IPS-18a (cell line): ENCODE data around the gene STK11.

Experiments
- H3K27ac ChIP-seq: one replicate; pipeline ENCODE4 v1.5.1; 2013; ENCODE audit warnings: low read length
- H3K27me3 ChIP-seq: one replicate; pipeline ENCODE4 v1.6.1; 2013; ENCODE audit warnings: mild to moderate bottlenecking, low read length; ENCODE audit not compliant: control insufficient read depth, insufficient read depth
- H3K36me3 ChIP-seq: one replicate; pipeline ENCODE4 v1.6.1; 2013; ENCODE audit warnings: low read depth, low read length; ENCODE audit not compliant: control insufficient read depth
- H3K4me1 ChIP-seq: one replicate; pipeline ENCODE4 v1.6.1; 2013; ENCODE audit warnings: low read depth, low read length; ENCODE audit not compliant: control insufficient read depth
- H3K4me3 ChIP-seq: one replicate; pipeline ENCODE4 v1.5.1; 2013; ENCODE audit warnings: low read length
- H3K9ac ChIP-seq: one replicate; pipeline ENCODE4 v1.6.1; 2013; ENCODE audit warnings: mild to moderate bottlenecking, low read length, moderate library complexity
- H3K9me3 ChIP-seq: one replicate; pipeline ENCODE4 v1.6.1; 2013; ENCODE audit warnings: low read depth, low read length; ENCODE audit not compliant: control insufficient read depth

The STK11 gene

DNA sequence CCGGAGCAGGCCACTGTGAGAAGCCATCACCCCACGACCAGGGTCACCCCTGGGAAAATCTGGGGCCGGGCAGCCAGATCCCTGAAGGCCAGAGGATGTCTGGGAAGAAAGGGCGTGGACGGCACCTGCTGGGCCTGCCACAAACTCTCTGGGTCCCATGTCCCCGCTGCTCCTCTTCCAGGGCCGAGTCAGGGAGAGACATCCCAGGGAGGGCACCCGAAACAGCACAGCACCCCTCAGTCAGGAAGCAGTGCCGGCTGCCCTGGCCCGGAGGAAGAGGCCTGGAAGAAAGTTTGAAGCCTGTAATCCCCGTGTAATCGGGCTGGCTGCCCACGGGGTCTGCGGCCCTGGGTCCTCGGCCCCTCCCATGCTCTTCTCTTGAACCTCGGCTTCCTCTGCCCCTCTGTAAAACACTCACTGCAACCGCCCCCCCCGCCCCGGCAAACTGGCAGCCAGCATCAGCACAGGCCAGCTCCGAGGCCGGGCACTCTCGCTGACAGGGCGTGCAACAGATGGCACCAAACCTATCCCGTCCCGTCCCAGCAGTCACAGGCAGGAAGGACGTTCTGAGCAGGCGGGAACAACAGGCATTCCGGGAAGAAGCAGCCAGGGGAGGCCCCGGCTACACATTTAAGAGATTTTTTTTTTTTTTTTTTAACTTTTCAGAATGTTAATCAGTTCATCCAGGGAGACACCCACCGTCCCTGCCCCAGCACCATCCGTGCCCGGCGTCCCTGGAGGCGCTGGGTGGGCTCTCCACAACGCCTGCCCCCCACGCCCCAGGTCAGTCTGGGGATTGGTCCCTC lies 33.0 kb upstream of the STK11 start:
- no peaks in the 10 kb centered on the region for H3K36me3 ChIP-seq
- H3K9me3 ChIP-seq = no peaks in the 10 kb centered on the region
- H3K4me1 ChIP-seq = no peaks in the 10 kb centered on the region
- H3K4me3 ChIP-seq = peak overlapping the region; percentile 88
- peak overlapping the region; percentile 55 for H3K9ac ChIP-seq
- no peaks in the 10 kb centered on the region for H3K27me3 ChIP-seq
- H3K27ac ChIP-seq = no peak overlapping the region

DNA sequence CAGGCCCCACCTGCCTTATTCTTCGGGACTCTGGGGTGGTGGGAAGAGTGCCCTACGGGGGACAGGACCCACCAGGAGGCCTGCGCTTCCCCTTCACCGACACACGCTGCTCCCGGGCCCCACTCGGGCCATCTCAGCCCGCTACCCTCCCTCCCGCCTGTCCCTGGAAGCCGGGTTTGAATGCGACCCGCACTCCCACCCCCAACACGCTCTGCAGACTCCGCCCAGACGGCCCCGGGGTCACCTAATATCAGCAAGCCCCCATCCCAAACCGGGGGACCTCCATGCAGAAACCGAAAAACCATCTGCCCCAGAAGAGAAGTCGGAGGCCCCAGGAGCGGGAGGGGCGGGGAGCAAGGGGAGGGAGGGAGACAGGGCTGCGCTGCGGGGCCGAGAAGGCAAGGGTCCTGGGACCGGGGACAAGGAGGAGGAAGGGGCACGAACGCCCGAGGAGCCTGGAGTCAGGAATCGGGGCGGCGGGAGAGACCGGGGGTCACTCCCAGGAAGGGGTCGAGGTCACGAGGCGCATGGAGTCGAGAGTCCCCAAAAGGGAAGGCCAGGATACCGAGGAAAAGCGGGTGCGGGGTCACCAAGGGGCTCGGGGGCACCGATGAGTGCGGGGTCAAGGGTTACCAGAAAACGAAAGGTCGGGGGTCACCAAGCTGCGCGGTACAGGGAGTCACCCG lies 32.3 kb upstream of the STK11 start:
- H3K36me3 ChIP-seq = no peaks in the 10 kb centered on the region
- H3K9ac ChIP-seq = peak overlapping the region; percentile 55
- no peak overlapping the region for H3K27ac ChIP-seq
- H3K9me3 ChIP-seq = no peaks in the 10 kb centered on the region
- H3K27me3 ChIP-seq = no peaks in the 10 kb centered on the region
- no peaks in the 10 kb centered on the region for H3K4me1 ChIP-seq
- peak overlapping the region; percentile 88 for H3K4me3 ChIP-seq

DNA sequence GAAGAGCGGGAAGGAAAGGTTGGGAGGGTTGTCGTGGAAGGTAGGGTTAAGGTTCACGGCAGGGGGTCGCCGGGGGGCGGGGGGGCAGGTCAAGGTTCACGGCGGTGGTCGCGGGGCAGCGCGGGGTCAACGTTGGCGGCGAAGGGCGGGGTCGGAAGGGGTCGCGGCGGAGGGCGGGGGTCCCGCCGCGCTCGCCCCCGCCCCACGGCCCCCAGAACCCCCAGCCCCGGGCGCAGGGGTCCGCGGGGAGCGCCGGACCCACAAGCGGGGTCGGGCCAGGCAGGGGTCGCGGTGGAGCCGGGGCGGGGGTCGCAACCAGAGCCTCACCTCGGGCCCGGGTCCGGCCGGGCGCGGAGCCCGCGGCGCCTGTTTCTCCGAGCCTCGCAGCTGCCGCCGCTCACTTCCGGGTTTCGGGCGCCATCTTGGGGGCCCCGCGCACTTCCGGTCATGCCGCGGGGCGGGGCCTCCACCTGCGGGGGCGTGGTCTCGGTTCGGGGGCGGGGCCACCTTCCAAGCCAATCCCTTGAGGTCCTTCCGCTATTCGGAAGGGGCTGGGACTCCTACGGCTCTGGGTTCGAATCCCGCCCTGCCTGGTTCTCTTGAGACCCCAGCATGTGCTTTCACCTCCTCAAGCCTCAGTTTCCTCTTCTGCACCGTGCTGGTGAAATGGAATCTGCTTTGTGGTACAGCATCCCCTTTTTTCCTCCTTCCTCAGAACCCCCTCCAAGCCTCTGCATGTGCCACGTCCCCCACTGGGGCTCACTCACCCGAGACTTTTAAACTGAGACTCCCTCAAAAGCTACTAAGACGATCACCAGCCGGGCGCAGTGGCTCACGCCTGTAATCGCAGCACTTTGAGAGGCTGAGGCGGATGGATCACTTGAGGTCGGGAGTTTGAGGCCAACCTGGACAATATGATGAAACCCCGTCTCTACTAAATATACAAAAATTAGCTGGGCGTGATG lies 31.5 kb upstream of the STK11 start, which contains the start of gene SBNO2:
Gene SBNO2, minus strand, starts transcription at position 424 of the 965 bp plus-strand sequence. CDS start 19,992 bp downstream, outside the sequence.
- Histone ChIP-seq H3K27ac (no peak within 1 kb of the TSS), H3K4me1 (no peaks in the 10 kb centered on the region)

DNA sequence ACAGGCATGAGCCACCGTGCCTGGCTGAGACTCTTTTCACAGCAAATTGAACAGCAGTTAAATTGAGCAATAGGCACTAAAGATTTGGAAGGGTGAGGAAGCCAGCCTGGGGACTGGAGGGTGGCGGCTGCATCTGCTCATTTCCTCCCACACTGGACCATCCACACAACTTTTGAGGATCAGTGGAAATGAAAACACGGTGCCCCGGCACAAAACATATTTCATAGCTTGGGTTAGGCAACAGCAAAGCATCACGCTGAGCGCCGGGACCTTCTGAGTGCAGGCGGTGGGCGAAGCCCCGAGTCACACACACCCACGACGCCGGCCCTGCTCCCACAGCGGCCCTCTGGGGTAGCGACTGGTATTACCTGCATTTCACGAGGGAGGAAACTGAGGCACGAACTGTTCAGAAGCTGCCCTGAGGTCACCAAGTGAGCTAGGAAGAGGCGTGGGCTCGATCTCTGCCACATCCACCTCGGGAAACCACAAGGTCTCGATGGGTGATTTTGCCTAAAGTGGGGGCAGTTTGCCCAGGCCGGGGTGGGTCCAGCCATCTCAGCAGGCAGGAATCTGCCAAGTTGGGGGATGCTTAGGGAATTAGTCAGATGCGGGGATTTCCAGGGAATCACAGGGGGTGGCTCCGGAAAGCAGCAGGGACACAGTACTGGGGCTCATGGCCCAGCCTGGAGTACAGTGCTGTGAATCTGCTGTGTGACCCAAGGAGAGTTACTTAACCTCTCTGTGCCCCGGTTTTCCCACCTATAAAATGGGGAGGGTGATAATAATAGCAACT lies 28.1 kb upstream of the STK11 start:
- Histone ChIP-seq H3K4me1 (no peaks in the 10 kb centered on the region), H3K9ac (peak overlapping the region; percentile 12), H3K4me3 (no peak overlapping the region), H3K27ac (no peak overlapping the region), H3K27me3 (no peaks in the 10 kb centered on the region), H3K9me3 (no peaks in the 10 kb centered on the region), H3K36me3 (no peaks in the 10 kb centered on the region)

More for the DNA sequence above, 31.5 kb upstream of the STK11 start, which contains the start of gene SBNO2:
- H3K4me3 ChIP-seq = peak within 1 kb of the TSS; percentile 88
- peak within 1 kb of the TSS; percentile 55 for H3K9ac ChIP-seq
- no peaks in the 10 kb centered on the region for H3K36me3 ChIP-seq
- no peaks in the 10 kb centered on the region for H3K9me3 ChIP-seq
- H3K27me3 ChIP-seq = no peaks in the 10 kb centered on the region

DNA sequence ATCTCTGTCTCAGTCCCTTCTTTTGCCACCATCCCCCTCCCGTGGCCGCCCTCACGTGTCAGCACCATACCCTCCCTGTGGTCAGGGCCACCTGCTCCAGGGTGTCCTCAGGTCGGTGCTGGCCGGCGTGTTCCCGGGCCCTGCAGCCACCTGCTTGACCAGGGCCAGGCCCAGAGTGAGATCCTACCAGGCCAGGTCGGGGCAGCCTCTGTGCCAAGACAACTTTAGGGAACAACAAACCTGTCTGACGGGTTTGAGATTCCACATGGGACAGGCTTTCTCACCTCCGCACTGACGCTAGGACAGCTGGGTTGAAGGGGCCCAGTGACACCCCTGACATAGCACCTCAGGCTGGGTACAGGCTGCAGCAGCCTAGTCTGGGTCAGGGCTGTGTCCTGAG lies 24.0 kb upstream of the STK11 start:
- Histone ChIP-seq H3K9me3 (no peaks in the 10 kb centered on the region), H3K36me3 (no peaks in the 10 kb centered on the region), H3K27me3 (no peaks in the 10 kb centered on the region), H3K4me1 (no peaks in the 10 kb centered on the region), H3K9ac (no peak overlapping the region), H3K27ac (no peak overlapping the region), H3K4me3 (no peak overlapping the region)

DNA sequence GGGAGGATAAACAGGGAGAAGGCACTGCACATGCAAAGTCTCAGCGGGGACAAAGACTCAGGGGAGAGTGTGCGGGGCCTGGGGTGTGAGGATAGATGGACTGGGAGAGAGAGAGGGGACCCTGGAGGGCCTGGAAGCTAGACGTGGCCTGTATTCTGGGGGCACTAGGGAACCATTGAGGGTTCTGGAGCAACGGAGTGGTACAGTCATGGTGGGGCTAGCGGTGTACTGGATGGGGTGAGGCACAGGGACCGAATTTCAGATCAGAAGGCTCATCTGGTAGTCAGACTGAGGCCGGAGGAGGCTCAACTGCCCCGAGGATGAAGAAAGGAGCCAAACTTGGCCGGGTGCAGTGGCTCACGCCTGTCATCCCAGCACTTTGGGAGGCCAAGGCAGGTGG lies 23.5 kb upstream of the STK11 start:
- Histone ChIP-seq H3K27ac (no peak overlapping the region), H3K27me3 (no peaks in the 10 kb centered on the region), H3K4me3 (no peak overlapping the region), H3K9me3 (no peaks in the 10 kb centered on the region), H3K9ac (no peak overlapping the region), H3K4me1 (no peaks in the 10 kb centered on the region), H3K36me3 (no peaks in the 10 kb centered on the region)

DNA sequence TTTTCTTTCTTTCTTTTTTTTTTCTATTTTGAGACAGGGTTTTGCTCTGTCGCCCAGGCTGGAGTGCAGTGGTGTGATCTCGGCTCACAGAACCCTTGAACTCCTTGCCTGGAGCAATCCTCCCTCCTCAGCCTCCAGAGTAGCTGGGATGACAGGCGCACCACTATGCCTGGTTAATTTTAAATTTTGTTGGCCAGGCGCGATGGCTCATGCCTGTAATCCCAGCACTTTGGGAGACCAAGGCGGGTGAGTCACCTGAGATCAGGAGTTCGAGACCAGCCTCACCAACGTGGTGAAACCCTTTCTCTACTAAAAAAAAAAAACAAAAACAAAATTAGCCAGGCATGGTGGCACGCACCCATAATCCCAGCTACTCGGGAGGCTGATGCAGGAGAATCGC lies 22.9 kb upstream of the STK11 start:
- no peaks in the 10 kb centered on the region for H3K4me1 ChIP-seq
- H3K4me3 ChIP-seq = no peak overlapping the region
- H3K9ac ChIP-seq = no peak overlapping the region
- H3K36me3 ChIP-seq = no peaks in the 10 kb centered on the region
- no peak overlapping the region for H3K27ac ChIP-seq
- no peaks in the 10 kb centered on the region for H3K27me3 ChIP-seq
- H3K9me3 ChIP-seq = no peaks in the 10 kb centered on the region

DNA sequence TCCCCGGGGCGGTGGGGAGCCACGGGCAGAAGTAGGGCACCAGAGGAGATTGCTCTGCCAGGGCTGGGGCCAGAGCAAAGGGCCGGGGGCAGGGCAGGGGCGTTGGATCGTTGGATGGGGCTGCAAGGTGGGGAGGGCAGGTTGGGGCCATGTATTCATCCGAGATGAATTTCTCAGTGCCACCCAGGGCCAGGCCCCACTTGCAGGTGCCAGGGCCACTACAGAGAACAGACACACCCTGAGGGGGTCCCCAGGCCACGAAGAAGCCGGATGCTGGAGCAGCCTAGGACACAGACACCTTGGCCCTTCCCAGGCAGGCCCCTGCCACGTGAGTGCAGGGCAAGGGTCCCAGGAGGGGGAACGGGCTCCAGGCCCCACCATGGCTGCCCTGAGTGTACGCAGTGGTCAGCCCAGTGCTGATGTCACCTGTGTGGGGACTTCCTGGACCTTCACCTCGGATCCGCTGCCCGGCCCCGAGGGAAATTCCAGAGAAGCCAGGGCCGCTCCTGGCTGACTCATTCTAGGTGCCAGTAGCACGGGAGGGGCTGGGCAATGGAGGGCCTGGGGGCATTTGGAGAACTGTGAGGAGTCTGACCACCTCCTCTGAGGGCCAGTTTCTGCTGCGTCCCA lies 21.9 kb upstream of the STK11 start:
- no peaks in the 10 kb centered on the region for H3K36me3 ChIP-seq
- H3K4me1 ChIP-seq = no peaks in the 10 kb centered on the region
- H3K9me3 ChIP-seq = no peaks in the 10 kb centered on the region
- H3K4me3 ChIP-seq = no peak overlapping the region
- no peak overlapping the region for H3K9ac ChIP-seq
- no peaks in the 10 kb centered on the region for H3K27me3 ChIP-seq
- H3K27ac ChIP-seq = no peak overlapping the region

DNA sequence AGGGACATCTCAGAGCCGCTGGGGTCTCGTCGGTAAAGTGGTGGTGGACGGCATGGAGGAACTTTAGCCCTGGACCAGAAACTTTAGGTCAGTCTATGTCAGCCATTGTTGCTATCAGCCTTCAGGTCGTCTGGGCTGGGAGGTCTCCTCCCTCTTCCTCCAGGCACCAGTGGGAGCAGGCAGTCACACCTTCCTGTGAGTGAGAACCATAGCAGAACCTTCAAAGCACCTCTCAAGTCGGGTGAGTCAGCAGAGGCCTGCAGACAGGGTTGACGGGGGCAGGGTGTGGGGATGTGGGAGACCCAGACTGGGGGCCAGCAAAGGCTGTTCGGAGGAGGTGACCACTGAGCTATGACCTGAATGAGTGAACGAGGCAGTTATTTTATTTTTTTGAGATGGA lies 16.2 kb upstream of the STK11 start:
- Histone ChIP-seq H3K4me1 (no peaks in the 10 kb centered on the region), H3K9me3 (no peaks in the 10 kb centered on the region), H3K27me3 (no peaks in the 10 kb centered on the region), H3K36me3 (no peaks in the 10 kb centered on the region), H3K4me3 (no peak overlapping the region), H3K9ac (no peak overlapping the region), H3K27ac (no peak overlapping the region)

DNA sequence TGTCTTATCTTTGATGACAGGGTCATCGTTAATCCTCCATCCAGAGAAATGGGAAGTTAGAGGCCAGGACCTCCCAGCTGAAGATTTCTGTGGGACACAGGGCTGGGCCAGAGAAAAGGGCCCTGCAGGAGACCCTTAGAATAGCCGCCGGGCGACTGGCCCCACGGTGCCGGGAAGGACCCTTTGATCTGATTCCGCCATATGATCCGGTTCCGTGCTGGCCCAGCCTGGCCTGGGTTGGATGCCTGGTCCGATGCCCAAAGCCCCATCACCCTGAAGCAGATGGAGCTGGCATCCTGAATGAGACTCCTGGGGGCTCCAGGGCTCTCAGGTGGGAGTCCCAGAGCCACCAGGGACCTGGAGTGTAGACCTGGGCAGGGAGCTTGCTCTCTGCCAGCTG lies 6.0 kb upstream of the STK11 start:
- Histone ChIP-seq H3K4me3 (no peak overlapping the region), H3K9me3 (no peaks in the 10 kb centered on the region), H3K9ac (no peak overlapping the region), H3K4me1 (no peaks in the 10 kb centered on the region), H3K27ac (no peak overlapping the region), H3K36me3 (no peaks in the 10 kb centered on the region), H3K27me3 (no peaks in the 10 kb centered on the region)
